Activated naive CD4-positive, alpha-beta T cell treated with anti-CD3 and anti-CD28 coated beads, Interleukin-2, amount 50 U/mL, for 24 hours (primary cell): ENCODE results near the gene CYB561D1.
A peak's percentile ranks its signal among the peaks of the same experiment; 100 is the strongest.

Experiments used
- H3K27ac Mint-ChIP-seq: one replicate; pipeline ENCODE4 v1.8.0; 2021; ENCODE audit warnings: mild to moderate bottlenecking, mixed read lengths
- H3K27me3 Mint-ChIP-seq: one replicate; pipeline ENCODE4 v1.8.0; 2021; ENCODE audit warnings: mixed read lengths
- H3K36me3 Mint-ChIP-seq: one replicate; pipeline ENCODE4 v1.8.0; 2021; ENCODE audit warnings: mixed read lengths
- H3K4me1 Mint-ChIP-seq: one replicate; pipeline ENCODE4 v1.8.0; 2021; ENCODE audit warnings: mixed read lengths
- H3K4me3 Mint-ChIP-seq: one replicate; pipeline ENCODE4 v1.8.0; 2021; ENCODE audit warnings: mild to moderate bottlenecking, mixed read lengths
- H3K9me3 Mint-ChIP-seq: one replicate; pipeline ENCODE4 v1.8.0; 2021; ENCODE audit warnings: mixed read lengths

Gene CYB561D1

DNA sequence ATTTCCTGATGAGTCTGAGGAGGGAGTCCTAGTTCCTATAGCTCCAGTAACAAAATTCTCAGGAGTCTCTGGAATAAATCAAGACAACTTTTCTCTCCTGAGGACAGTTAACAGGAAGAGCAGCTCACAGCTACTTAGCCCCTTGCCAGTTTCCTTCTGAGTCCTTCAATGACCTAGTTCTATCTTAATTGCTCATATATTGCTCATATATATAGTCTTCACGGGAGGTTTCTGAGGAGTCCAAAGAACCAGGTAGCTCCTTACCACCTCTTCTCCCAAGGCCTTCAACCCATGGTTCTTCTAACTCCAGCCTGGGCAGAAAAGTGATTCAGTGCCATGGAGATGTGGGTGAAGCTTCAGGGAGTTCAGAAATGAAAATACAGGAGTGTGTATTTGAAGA, 11.1 kb downstream of the CYB561D1 start:
- H3K27ac Mint-ChIP-seq: peak overlapping the region; percentile 79
- H3K4me1 Mint-ChIP-seq: peaks cover 83% of the 10 kb centered on the region
- no peaks in the 10 kb centered on the region for H3K27me3 Mint-ChIP-seq
- H3K4me3 Mint-ChIP-seq: peak overlapping the region; percentile 34
- H3K9me3 Mint-ChIP-seq: no peaks in the 10 kb centered on the region
- peaks cover 8% of the 10 kb centered on the region for H3K36me3 Mint-ChIP-seq

DNA sequence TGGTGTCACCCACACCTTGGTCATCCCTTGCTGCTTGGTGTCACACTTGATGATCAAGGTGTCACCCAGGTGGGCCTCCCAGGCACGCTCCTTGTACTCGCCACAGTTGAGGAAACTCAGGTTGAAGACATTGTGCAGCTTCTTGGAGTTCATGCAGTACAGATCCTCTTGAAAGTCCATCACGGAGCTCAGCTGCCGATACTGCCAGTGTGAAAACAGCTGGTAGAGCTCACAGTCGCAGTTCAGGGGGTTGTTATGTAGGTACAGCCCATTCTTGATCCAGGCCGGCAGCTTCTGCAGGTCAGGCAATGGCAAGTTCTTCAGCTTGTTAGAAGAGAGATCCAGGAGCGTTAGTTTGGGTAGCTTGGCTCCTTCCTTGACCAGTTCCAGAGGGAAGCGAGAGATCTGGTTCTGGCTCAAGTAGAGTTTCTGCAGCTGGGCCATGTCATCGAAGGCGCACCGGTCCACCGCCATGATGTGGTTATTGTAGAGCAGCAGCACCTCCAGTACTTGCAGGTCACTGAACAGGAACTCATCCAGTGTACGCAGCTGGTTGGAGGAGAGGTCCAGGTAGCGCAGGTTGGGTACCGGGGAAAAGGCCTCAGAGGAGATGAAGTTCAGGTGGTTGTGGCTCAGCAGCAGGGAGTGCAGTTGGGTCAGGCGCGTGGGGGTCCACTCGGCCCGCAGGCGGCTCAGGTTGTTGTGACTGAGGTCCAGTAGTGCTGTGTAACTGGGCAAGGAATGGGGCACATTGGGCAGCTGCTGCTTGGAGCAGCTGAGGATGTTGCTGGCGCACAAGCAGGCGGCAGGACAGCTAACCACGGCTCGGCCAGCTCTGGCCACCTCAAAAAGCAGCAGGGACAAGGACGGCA, 14.3 kb downstream of the CYB561D1 start:
- Mint-ChIP-seq H3K4me3 (peak overlapping the region; percentile 77), H3K27me3 (no peaks in the 10 kb centered on the region), H3K9me3 (no peaks in the 10 kb centered on the region), H3K4me1 (peaks cover 73% of the 10 kb centered on the region), H3K27ac (peak overlapping the region; percentile 73), H3K36me3 (peaks cover 8% of the 10 kb centered on the region)

DNA sequence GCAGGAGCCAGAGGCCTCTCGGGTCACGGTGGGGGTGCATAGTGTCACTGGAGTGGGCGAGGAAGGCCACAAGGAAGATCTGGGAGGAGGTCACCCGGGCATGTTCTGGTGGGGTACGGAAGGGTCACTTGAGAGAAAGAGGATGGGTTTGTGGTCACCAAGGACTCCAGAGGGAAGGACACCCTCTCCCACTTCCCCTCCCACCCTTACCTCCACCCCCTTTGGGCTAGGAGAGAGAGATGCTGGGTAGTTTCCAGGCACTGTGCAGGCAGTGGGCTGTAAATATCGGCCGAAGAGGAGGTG, 14.9 kb downstream of the CYB561D1 start:
- H3K27me3 Mint-ChIP-seq: no peaks in the 10 kb centered on the region
- H3K4me1 Mint-ChIP-seq: peaks cover 69% of the 10 kb centered on the region
- peaks cover 8% of the 10 kb centered on the region for H3K36me3 Mint-ChIP-seq
- H3K4me3 Mint-ChIP-seq: peak overlapping the region; percentile 77
- H3K27ac Mint-ChIP-seq: peak overlapping the region; percentile 73
- H3K9me3 Mint-ChIP-seq: no peaks in the 10 kb centered on the region

DNA sequence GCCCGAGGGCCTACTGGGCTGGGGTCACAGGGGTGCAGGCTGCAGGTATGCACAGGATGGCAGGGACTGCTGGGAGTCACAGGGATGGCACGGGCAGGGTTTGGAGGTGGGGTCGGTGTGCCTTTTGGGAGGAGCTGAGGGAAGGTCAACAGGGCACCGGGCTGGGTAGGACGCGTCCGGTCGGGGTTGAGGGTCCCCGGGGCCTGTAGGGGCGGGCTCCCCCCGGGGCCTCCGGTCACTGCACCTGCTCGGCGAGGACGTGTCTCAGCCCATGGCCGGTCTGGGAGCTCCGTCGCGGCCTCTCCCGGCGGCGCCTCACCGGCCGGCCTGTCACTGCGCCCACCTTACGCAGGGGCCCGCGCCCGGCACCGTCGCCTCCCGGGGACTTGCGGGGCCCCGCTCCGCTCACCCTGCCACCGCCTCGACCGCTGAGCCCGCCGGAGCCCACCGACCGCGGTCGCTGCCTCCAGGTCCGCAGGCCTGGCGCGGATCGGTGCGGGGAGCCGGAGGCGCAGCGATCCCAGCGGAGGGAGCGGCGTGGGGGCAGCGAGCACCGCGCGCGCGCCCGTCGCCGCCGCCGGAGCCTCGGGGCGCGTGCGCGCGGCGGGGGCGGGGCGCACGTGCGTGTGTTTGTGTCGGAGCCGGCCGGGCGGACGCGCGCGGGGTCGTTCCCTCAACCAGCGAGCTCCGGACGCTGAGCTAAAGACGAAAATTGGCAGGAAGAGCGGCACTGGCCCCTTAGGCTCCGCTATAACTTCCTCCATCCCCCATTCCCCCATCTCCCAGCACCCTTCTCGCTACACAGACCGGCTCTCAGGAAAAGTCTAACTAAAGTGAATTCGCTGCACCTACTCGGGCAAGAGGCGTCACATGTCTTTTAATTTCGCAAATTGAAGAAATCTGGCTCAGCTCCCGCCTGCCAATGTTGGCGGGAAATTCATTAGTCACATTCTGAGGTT, 15.6 kb downstream of the CYB561D1 start, which contains the start of gene AMIGO1:
AMIGO1 (minus strand) TSS at position 552 of the 959 bp plus-strand sequence. CDS start 815 bp downstream, outside the sequence.
- Mint-ChIP-seq H3K27ac (peak within 1 kb of the TSS; percentile 93), H3K4me1 (peaks cover 63% of the 10 kb centered on the region), H3K27me3 (no peaks in the 10 kb centered on the region), H3K36me3 (peaks cover 8% of the 10 kb centered on the region), H3K9me3 (no peaks in the 10 kb centered on the region), H3K4me3 (peak within 1 kb of the TSS; percentile 93)

DNA sequence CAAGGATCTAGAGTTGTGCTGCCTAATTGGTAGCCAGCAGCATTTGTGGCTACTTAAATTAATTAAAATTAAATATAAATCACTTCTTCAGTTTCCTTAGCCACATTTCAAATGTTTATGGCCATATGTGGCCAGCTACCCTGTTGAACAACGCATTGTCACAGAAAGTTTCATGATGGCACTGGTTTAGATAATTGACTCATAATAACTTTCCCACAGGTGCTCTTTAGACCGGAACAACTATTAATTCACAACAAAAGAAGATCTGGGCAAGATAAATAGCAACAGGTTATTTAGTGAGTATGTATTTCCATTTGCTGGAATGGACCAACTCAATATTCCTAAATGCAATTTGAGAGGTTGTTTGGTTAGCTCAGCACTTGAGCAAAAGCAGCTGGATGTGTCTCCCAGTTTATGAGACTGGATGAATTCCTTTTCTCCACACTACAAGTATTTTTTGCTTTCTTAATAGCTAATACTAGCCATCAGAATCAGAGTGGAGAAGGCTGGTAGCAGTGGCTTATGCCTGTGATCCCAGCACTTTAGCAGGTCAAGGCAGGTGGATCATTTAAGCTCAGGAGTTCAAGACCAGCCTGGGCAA, 19.3 kb downstream of the CYB561D1 start:
- Mint-ChIP-seq H3K36me3 (no peaks in the 10 kb centered on the region), H3K4me1 (peaks cover 40% of the 10 kb centered on the region), H3K27me3 (no peaks in the 10 kb centered on the region), H3K27ac (no peak overlapping the region), H3K9me3 (no peaks in the 10 kb centered on the region), H3K4me3 (no peak overlapping the region)

DNA sequence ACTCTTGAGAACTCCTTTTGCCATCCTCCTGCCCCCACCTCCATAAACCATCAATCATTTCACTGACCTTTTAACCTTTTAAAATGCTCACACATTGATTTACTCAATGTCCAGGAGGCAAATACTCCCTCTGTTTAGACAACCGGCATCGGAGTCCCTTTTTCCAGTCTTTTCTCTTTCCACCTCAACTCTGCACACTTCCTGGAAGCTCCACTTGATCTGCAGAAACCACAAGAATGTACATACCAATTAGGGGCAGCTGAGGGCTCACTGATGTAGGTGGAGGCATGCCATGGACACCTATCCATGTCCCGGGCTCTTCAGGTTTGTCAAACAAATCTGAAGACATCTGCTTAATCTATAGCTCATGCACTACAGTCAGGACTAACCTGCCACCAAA, 21.0 kb downstream of the CYB561D1 start:
- H3K4me3 Mint-ChIP-seq: no peak overlapping the region

DNA sequence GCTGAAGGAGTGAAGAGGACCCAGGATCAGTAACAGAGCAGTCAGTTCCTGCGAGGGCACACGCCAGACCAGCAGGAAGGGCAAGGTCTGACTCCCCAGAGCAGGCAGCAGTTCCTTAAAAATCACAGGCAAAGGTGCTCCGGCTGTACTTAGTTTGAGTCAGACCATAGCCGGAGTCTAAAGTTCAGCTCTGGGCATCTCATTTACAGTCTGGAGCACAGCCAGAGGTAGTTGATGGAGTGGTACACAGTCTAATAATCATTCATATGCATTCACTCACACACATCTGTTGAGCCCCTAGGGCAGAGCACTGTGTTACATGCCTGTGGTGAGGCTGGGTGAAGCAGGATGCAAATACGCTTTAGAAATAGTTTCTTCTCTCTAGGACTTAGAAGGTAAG, 23.0 kb downstream of the CYB561D1 start:
- Mint-ChIP-seq H3K4me3 (no peak overlapping the region), H3K27ac (no peak overlapping the region), H3K9me3 (no peaks in the 10 kb centered on the region), H3K4me1 (peaks cover 8% of the 10 kb centered on the region), H3K27me3 (no peaks in the 10 kb centered on the region), H3K36me3 (no peaks in the 10 kb centered on the region)

More for the DNA sequence above, 21.0 kb downstream of the CYB561D1 start:
- Mint-ChIP-seq H3K27me3 (no peaks in the 10 kb centered on the region), H3K4me1 (peaks cover 29% of the 10 kb centered on the region), H3K27ac (no peak overlapping the region), H3K36me3 (no peaks in the 10 kb centered on the region), H3K9me3 (no peaks in the 10 kb centered on the region)

DNA sequence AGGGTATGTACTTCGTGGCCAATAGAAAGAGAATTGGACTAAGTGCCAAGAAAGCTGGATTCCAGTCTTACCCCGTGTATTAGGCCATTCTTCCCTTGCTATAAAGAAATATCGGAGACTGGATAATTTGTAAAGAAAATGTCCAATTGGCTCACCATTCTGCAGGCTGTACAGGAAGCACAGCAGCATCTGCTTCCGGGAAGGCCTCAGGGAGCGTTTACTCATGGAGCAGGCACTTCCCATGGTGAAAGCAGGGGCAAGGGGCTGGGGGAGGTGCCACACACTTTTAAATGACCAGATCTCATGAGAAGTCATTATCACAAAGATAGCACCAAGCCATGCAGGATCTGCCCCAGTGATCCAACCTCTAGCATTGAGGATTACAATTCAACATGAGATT, 23.4 kb downstream of the CYB561D1 start:
- Mint-ChIP-seq H3K27ac (no peak overlapping the region), H3K36me3 (no peaks in the 10 kb centered on the region), H3K27me3 (no peaks in the 10 kb centered on the region), H3K9me3 (no peaks in the 10 kb centered on the region), H3K4me1 (peaks cover 6% of the 10 kb centered on the region), H3K4me3 (no peak overlapping the region)

DNA sequence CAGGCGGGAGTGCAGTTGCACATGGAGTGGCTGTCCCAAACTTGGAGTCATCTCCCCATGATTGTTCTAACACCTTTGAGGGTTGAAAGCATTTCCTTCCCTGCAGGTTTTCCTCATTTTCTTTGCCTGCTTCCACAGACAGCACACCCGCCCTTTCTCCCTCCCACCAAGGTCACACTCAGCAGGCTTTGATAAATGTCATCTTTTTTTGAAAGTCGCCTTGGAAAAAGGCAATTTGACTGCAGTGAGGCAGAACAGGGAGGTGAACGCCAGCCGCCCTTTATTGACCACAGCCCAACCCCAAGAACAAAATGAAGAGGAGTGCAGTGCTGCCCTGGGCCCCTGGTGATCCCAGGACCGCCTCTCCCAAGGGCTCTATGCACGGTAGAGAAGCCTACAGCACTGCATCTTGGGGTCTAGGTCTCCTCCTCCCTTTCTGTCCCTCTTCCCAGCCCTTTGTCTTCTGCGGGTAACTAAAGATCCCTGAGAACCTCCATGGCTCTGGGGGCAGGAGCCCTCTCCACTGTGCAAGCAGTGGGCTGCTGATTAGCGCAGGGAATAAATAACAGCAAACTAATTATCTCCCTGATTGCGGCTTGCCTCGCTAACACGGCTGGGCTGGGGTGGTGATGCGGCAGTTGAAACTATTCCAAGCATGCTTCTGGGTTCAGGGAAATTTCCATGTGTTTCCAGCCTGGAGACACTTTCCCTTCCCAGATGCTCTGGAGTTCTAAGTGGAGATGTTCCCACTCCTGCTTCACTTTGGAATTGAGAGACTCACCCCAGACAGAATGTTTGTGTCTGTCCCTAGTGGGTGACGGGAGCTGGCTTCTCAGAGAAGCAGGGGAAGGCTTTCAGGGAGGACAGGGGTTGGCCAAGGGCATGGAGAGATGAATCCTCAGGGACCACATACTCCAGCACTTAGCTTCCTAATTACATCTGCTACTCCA, 27.4 kb downstream of the CYB561D1 start:
- Mint-ChIP-seq H3K27ac (no peak overlapping the region), H3K4me3 (no peak overlapping the region), H3K27me3 (no peaks in the 10 kb centered on the region), H3K9me3 (no peaks in the 10 kb centered on the region), H3K36me3 (no peaks in the 10 kb centered on the region), H3K4me1 (no peaks in the 10 kb centered on the region)

DNA sequence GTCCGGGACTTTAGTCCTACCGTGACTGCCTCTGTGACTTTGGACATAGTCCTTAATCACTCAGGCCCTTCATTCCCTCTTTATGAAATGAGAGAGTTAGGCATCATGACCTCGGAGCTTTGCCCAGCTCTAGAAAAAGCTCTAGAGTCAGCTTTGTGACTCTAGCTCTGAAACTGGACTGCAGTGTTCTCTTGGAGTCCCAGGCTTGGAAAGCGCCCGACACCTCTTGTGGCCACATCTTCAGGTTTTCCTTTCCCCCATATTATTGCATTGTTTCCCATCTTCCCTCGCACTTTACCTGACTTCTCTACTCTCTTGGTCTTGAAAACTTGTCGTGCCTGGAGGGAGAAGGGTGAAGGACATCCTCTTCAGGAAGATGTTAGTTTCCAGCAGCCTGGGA, 28.1 kb downstream of the CYB561D1 start:
- Mint-ChIP-seq H3K4me1 (no peaks in the 10 kb centered on the region), H3K4me3 (no peak overlapping the region), H3K9me3 (no peaks in the 10 kb centered on the region), H3K27me3 (no peaks in the 10 kb centered on the region), H3K36me3 (no peaks in the 10 kb centered on the region), H3K27ac (no peak overlapping the region)

DNA sequence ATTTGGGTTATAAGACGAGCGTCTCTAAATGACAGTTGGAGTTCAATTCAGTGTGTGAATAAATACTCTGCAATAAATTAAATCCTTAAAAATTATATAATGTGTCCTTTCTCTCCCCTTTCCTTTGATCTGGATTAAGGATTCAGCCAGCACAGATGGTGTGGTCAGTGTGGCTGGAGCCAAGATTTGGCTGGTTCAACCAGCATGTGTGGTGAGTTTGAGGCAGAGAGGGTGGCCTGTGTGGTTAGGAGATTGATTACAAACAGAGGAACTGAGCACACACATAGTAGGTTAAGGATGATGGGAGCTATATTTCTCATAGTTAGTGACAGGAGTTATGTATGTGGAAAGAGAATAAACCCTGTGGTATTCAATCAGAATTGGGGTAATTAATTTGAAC, 29.8 kb downstream of the CYB561D1 start:
- Mint-ChIP-seq H3K36me3 (no peaks in the 10 kb centered on the region), H3K4me1 (no peaks in the 10 kb centered on the region), H3K27ac (no peak overlapping the region), H3K4me3 (no peak overlapping the region), H3K27me3 (no peaks in the 10 kb centered on the region), H3K9me3 (no peaks in the 10 kb centered on the region)

DNA sequence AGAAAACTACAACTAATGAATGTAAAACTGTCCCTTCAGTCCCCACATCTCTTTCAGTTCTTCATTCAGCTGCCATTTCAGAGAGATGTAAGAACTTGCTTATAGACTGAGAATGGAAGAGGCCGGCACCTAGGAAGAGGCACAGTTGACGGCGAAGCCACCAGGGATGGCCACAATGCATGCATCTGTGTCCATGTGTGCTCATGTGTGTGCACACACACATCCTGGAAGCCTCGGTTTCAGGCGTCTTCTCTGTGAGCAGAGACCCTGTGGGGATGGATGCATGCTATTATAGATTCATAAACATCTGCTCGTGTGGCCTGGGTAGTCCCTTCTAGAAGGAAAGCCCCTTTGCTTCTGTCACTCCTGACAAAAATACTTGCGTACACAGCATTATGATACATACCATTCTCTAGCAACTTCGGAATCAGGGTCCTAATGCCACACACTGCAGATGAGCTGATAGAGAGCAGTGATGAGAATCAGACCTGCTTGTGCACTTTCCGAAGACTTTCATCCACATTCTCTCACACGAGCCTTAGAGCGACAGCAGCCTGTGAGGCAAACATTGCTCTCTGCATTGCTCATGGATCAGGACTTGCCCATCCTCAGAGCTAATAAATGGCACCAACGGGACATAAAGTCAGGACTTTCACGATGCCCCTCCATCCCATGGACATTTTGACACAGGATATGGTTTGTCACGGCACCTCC, 33.4 kb downstream of the CYB561D1 start:
- no peaks in the 10 kb centered on the region for H3K27me3 Mint-ChIP-seq
- H3K27ac Mint-ChIP-seq: no peak overlapping the region
- peaks cover 28% of the 10 kb centered on the region for H3K4me1 Mint-ChIP-seq
- no peaks in the 10 kb centered on the region for H3K36me3 Mint-ChIP-seq
- no peak overlapping the region for H3K4me3 Mint-ChIP-seq
- H3K9me3 Mint-ChIP-seq: no peaks in the 10 kb centered on the region

DNA sequence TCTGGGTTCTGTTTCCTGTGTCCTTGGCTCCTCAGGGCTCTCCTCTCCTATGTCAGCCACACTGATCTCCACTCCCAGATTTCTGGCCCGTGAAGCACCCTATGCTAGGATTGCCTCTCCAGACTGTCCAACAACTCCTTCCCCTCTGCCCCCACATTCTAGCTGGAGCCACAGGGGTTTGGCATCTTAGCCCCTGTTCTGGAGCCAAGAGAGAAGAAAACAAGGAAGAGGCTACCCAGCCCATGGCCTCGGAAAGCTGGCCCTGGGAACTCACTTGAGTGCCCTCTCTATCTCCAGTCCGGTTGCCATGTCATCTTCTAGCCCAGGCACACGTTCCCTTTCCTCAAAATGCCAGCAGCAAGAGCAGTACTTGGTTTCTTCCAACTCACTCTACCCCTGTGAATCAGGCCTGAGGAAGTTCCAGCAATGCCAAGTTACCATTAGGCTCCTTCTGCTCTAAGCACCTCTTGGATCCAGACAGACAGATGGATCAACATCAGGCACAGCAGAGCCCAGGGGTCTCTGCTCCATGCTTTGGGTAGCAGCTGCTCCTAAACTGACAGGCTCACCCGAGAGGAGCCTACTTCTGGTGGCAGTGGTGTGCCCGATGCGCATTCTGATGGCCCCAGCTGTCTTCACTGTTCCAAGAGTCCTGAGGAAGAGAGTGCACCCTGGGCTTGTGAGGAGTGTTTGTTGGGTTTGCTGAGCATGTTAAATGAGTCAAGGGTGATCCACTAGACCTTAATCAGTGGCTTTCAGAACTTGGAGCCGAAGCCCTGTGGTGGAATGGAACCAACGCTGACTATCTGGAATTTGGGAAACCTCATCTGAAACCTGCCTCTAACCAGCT, 34.2 kb downstream of the CYB561D1 start:
- H3K4me3 Mint-ChIP-seq: no peak overlapping the region
- no peaks in the 10 kb centered on the region for H3K27me3 Mint-ChIP-seq
- no peak overlapping the region for H3K27ac Mint-ChIP-seq
- no peaks in the 10 kb centered on the region for H3K36me3 Mint-ChIP-seq
- H3K4me1 Mint-ChIP-seq: peaks cover 34% of the 10 kb centered on the region
- no peaks in the 10 kb centered on the region for H3K9me3 Mint-ChIP-seq
